Endodermal cell (in vitro differentiated cells): ENCODE measurements around the gene PDP2. TPM values are rescaled to one million over a fixed set of nuclear protein-coding genes. Genes with fewer than 3 reads are reported as not detected.

Experiments used
- DNase-seq: peaks from one replicate; pipeline ENCODE4 v3.0.0-alpha.2; 2017
- H3K27ac ChIP-seq: 2 replicates; pipeline ENCODE4 v1.5.1; 2013; ENCODE audit warnings: mild to moderate bottlenecking, low read depth, low read length, moderate library complexity
- H3K27me3 ChIP-seq: 2 replicates; pipeline ENCODE4 v1.6.1; 2013; ENCODE audit warnings: mild to moderate bottlenecking, low read length, moderate library complexity; ENCODE audit not compliant: insufficient read depth, control insufficient read depth, poor library complexity, severe bottlenecking
- H3K36me3 ChIP-seq: 2 replicates; pipeline ENCODE4 v1.7.0; 2013; ENCODE audit warnings: mild to moderate bottlenecking, low read length, moderate library complexity; ENCODE audit not compliant: control insufficient read depth, insufficient read depth
- H3K4me1 ChIP-seq: one replicate; pipeline ENCODE4 v1.7.0; 2013; ENCODE audit warnings: low read length; ENCODE audit not compliant: control insufficient read depth, insufficient read depth
- H3K4me3 ChIP-seq: 2 replicates; pipeline ENCODE4 v1.5.1; 2013; ENCODE audit warnings: mild to moderate bottlenecking, low read length, moderate library complexity
- H3K9ac ChIP-seq: 2 replicates; pipeline ENCODE4 v1.6.1; 2013; ENCODE audit warnings: mild to moderate bottlenecking, low read length, moderate library complexity; ENCODE audit not compliant: poor library complexity, severe bottlenecking; ENCODE audit errors: extremely low read depth
- H3K9me3 ChIP-seq: 2 replicates; pipeline ENCODE4 v1.6.1; 2013; ENCODE audit warnings: mild to moderate bottlenecking, low read length, moderate library complexity; ENCODE audit not compliant: control insufficient read depth
- H3K27ac Mint-ChIP-seq: 2 replicates; pipeline ENCODE4 v1.8.0; 2020; ENCODE audit warnings: mixed read lengths
- H3K27me3 Mint-ChIP-seq: 2 replicates; pipeline ENCODE4 v1.8.0; 2021; ENCODE audit warnings: mild to moderate bottlenecking, mixed read lengths; ENCODE audit not compliant: insufficient read depth
- H3K36me3 Mint-ChIP-seq: 2 replicates; pipeline ENCODE4 v1.8.0; 2020; ENCODE audit warnings: low read depth, mixed read lengths
- H3K4me1 Mint-ChIP-seq: 2 replicates; pipeline ENCODE4 v1.8.0; 2020; ENCODE audit warnings: mixed read lengths
- H3K4me3 Mint-ChIP-seq: 2 replicates; pipeline ENCODE4 v1.8.0; 2020; ENCODE audit warnings: mild to moderate bottlenecking, moderate library complexity, mixed read lengths
- H3K9me3 Mint-ChIP-seq: 2 replicates; pipeline ENCODE4 v1.8.0; 2020; ENCODE audit warnings: mild to moderate bottlenecking, mixed read lengths
- CTCF ChIP-seq: fragments of 200-600 bp; sonication (generic); conservative IDR thresholded peaks from 2 replicates; pipeline ENCODE4 v1.5.0; 2021; ENCODE audit warnings: antibody characterized with exemption, mild to moderate bottlenecking
- WGBS, 2 experiments: methylation state at CpG; one replicate each; pipeline versions ENCODE4 v1.1.5 to v1.1.7; 2013; ENCODE audit warnings: missing lambda C conversion rate in 2 of 2, mixed read lengths in 1 of 2; ENCODE audit not compliant: insufficient coverage in 1 of 2, insufficient read length in 1 of 2; 5-methylcytosine and 5-hydroxymethylcytosine counted together
- total RNA-seq, 2 donors: library from RNA; stranded (reverse); fragmentation: NEBNext Ultra II Directional in 1 of 2; extraction: Animal tissue kit (Norgen Biotek cat#: 25700) in 1 of 2; gene quantifications; 2 replicates in 1 of 2; 3 replicates in 1 of 2; pipeline ENCODE4 v1.2.1, GENCODE V29; 2021

PDP2 gene
- total RNA-seq, 2 donors from 2014 or later: 23.1 to 31.5 TPM

- Histone ChIP-seq H3K9me3 (no peaks in the 10 kb centered on the region), H3K27me3 (no peaks in the 10 kb centered on the region), H3K36me3 (peaks cover 26% of the 10 kb centered on the region), H3K9ac (no peak overlapping the region), H3K4me3 (no peak overlapping the region), H3K4me1 (peaks cover 9% of the 10 kb centered on the region), H3K27ac (no peak overlapping the region)
- H3K4me1 Mint-ChIP-seq: peaks cover 7% of the 10 kb centered on the region
- H3K27ac Mint-ChIP-seq: no peak overlapping the region
- no peak for TF ChIP-seq CTCF
- no peak for DNase-seq
- peaks cover 31% of the 10 kb centered on the region for H3K36me3 Mint-ChIP-seq
- H3K9me3 Mint-ChIP-seq: no peaks in the 10 kb centered on the region
- peaks cover 8% of the 10 kb centered on the region for H3K27me3 Mint-ChIP-seq
- no peak overlapping the region for H3K4me3 Mint-ChIP-seq
Observed at GRCh38 chr16:66939366-66939765, 59.1 kb downstream of the PDP2 start.

GRCh38 chr16:66940236-66940635 lies 59.9 kb downstream of the PDP2 start:
- Histone ChIP-seq H3K9me3 (no peaks in the 10 kb centered on the region), H3K27ac (no peak overlapping the region), H3K9ac (no peak overlapping the region), H3K4me3 (no peak overlapping the region), H3K36me3 (peaks cover 26% of the 10 kb centered on the region), H3K27me3 (no peaks in the 10 kb centered on the region), H3K4me1 (peaks cover 8% of the 10 kb centered on the region)
- DNase-seq: no peak
- H3K36me3 Mint-ChIP-seq: peaks cover 31% of the 10 kb centered on the region
- no peaks in the 10 kb centered on the region for H3K9me3 Mint-ChIP-seq
- H3K27ac Mint-ChIP-seq: no peak overlapping the region
- no peak overlapping the region for H3K4me3 Mint-ChIP-seq
- 97% methylated on average over 14 to 16 of the region's 16 CpGs for WGBS, 2 experiments
- H3K4me1 Mint-ChIP-seq: peaks cover 4% of the 10 kb centered on the region
- TF ChIP-seq CTCF: no peak
- H3K27me3 Mint-ChIP-seq: peaks cover 5% of the 10 kb centered on the region

Other genes starting within 250 kb of the PDP2 start
- 10 to 100 TPM; 68.2 to 76.2 TPM for gene CMTM4, start 183.8 kb upstream of the PDP2 start, total RNA-seq
- gene DYNC1LI2, start 128.9 kb upstream of the PDP2 start, total RNA-seq: 10 to 100 TPM; 89.5 to 95.9 TPM
- gene TERB1, start 78.9 kb upstream of the PDP2 start, total RNA-seq: not detected
- 100 to 1,000 TPM; 129 to 166 TPM for gene NAE1, start 49.5 kb upstream of the PDP2 start, total RNA-seq
- gene CA7, start 36.1 kb upstream of the PDP2 start, total RNA-seq: not detected
- gene CDH16, start 38.4 kb downstream of the PDP2 start, total RNA-seq: not detected
- gene RRAD, start 45.0 kb downstream of the PDP2 start, total RNA-seq: under 1 TPM in 1 of 2 donors, not detected in 1; 0.55 TPM
- gene CIAO2B, start 53.9 kb downstream of the PDP2 start, total RNA-seq: 10 to 100 TPM; 70.2 to 87.7 TPM
- 10 to 100 TPM; 28.7 to 36.8 TPM for gene CES2, start 55.0 kb downstream of the PDP2 start, total RNA-seq
- 1 to 10 TPM; 2.7 to 3.8 TPM for gene CES3, start 80.8 kb downstream of the PDP2 start, total RNA-seq
- gene CES4A, start 108.1 kb downstream of the PDP2 start, total RNA-seq: 1 to 10 TPM; 3.0 to 3.8 TPM
- 10 to 100 TPM; 93.9 to 95.2 TPM for gene CBFB, start 148.6 kb downstream of the PDP2 start, total RNA-seq
- gene PHAF1, start 229.4 kb downstream of the PDP2 start, total RNA-seq: 10 to 100 TPM; 18.8 to 19.6 TPM